GM12801 (cell line): Measurements from ENCODE around the gene PLXNA2.

Experiments used
- TF ChIP-seq, protein P1 (sequence below): IDR thresholded peaks from one replicate; pipeline ENCODE4 v1.5.1; 2011; ENCODE audit warnings: control low read depth; ENCODE audit not compliant: insufficient read length; ENCODE audit errors: extremely low read depth

Gene PLXNA2

DNA sequence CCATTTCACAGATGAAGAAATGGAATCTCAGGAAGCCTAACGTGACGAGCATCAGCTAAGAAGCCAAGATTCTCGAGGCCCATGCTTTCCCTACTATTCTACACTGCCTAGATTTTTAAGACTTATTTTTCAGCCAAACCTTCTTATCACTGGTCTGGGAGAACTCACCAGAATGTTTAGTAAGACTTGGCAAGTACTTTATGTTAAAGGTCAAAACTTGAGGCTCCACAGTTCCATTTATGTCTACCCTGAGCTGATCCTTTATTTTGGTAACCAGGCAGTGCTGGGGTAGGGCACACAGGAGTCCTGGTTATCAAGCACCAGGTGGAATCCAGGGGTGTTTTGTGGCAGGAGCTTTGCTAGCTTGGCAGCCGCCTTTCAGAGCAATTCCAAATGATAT, 16.8 kb downstream of the PLXNA2 start:
- TF ChIP-seq, protein P1, sequence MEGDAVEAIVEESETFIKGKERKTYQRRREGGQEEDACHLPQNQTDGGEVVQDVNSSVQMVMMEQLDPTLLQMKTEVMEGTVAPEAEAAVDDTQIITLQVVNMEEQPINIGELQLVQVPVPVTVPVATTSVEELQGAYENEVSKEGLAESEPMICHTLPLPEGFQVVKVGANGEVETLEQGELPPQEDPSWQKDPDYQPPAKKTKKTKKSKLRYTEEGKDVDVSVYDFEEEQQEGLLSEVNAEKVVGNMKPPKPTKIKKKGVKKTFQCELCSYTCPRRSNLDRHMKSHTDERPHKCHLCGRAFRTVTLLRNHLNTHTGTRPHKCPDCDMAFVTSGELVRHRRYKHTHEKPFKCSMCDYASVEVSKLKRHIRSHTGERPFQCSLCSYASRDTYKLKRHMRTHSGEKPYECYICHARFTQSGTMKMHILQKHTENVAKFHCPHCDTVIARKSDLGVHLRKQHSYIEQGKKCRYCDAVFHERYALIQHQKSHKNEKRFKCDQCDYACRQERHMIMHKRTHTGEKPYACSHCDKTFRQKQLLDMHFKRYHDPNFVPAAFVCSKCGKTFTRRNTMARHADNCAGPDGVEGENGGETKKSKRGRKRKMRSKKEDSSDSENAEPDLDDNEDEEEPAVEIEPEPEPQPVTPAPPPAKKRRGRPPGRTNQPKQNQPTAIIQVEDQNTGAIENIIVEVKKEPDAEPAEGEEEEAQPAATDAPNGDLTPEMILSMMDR, result no peak

GRCh38 chr1:208225954-208226937, 17.9 kb downstream of the PLXNA2 start:
- TF ChIP-seq, protein P1, result no peak

DNA sequence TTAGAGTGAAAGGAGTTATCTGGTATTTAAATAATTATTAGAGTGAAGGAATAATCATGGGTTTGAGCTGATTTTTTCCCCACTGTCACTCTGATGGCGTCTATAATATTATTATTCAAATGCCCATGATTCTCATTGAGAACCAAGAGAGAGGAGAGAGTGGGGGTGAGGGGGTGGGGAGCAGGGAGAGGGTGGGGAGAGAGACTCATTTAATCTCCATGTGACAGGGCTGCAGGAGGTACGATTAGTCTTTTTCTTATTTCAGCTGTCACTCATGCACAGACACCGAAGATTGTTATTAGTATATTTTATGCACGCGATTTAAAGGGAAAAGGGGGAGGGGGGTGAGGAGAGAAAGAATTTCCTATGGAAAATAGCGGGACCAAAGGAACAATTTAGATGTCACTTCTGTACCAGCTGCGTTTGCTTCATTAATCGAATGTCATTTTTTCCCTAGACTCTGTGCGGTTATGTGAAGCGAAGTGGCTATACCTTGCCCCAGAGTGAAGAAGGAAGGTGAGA, 19.9 kb downstream of the PLXNA2 start:
- TF ChIP-seq, protein P1, result no peak

GRCh38 chr1:208223136-208223535, 21.0 kb downstream of the PLXNA2 start:
- TF ChIP-seq, protein P1, result no peak

GRCh38 chr1:208222376-208223126, 21.6 kb downstream of the PLXNA2 start:
- TF ChIP-seq, protein P1, result no peak

- TF ChIP-seq, protein P1, result no peak
Observed at GRCh38 chr1:208221291-208221622, 22.9 kb downstream of the PLXNA2 start.

DNA sequence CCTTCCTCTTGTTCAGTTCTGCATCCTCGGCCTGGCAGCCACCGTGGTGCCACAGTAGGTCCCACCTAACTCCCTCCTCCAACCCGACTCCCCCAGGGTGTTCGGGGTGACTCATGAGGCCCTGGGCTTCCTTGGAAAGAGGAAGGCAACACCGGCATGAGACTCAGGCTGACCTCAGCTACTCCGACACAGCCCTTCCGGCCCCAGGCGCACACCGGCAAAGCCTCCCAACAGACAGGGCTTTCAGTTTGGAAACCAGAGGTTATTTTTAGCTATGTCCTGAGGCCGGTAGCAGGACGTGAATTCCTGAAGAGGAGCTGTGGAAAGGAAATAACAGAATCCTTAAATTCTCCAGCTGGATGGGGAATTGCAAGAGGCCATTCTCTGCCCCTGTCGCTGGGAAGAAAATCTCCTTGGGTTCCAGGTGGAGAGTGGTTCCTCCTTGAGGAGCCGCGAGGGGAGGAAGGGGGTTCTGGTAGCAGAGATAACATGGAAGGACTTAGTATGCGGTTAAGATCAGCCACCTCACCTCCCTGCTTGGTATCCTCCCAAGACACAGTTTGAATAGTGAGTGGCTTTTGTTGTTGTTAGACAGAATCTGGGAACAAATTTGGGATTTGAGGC, 24.4 kb downstream of the PLXNA2 start:
- TF ChIP-seq, protein P1, result no peak
